ENCODE measurements around the gene WIZ.

WIZ gene

GRCh38 chr19:15443838-15444237, 5.9 kb downstream of the WIZ start:
- no peak for DNase-seq (ENCODE audit: low read depth)

DNA sequence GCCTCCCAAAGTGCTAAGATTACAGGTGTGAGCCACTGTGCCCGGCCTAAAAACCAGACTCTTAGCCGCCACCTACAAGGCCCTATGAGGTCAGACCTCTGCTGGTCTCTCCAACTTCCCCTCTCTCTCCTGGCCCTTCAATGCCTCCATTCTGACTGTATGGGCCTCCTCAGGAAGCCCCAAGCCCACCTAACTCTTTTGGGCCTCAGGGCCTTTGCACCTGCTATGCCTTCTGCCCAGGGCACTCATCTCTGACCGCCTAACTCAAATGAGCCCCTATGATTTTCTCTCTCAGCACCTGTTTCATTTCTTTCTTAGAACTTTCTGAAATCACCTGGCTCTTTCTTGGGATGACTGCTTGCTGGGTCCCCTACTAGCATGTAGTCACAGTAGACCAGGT, 6.4 kb downstream of the WIZ start:
- DNase-seq (ENCODE audit: low read depth) = no peak

GRCh38 chr19:15442142-15442920, 7.4 kb downstream of the WIZ start:
- no peak for DNase-seq (ENCODE audit: low read depth)

GRCh38 chr19:15441317-15441716, 8.4 kb downstream of the WIZ start:
- DNase-seq (ENCODE audit: low read depth) = no peak

GRCh38 chr19:15439821-15440641, 9.7 kb downstream of the WIZ start:
- no peak for DNase-seq (ENCODE audit: low read depth)

- DNase-seq (ENCODE audit: low read depth) = no peak
These were observed 10.5 kb downstream of the WIZ start for GRCh38 chr19:15439078-15439799.

- DNase-seq (ENCODE audit: low read depth) = no peak
These were observed 11.2 kb downstream of the WIZ start for GRCh38 chr19:15438577-15438976.

GRCh38 chr19:15438124-15438496, 11.6 kb downstream of the WIZ start:
- no peak for DNase-seq (ENCODE audit: low read depth)

DNA sequence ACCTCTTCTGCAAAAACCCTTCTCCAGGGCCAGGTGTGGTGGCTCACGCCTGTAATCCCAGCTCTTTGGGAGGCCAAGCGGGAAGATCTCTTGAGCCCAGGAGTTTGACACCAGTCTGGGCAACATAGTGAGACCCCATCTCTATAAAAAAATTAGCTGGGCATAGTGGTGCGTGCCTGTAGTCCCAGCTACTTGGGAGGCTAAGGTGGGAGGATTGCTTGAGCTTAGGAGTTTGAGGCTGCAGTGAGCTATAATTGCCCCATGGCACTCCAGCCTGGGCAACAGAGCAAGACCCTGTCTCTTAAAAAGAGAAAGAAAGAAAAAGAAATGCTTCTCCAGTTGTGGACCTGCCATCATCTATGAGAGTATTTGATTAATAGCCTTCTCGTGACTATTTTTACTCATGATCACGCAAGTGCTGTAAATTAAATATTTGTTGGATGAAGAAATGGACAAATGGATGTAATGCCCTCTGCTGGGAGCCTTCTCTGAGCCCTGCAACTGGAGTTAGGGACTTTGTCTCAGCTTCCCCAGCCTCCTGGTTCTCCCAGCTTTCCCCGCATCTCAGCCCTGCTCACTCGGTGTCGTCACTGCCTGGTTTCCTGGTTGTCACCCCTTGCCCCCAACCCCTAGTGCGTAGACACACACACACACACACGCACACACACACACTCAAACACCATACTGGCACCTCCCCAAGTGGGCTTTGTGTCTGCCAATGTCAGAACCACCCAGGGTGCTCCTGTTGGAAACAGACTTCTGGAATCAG, 12.2 kb downstream of the WIZ start:
- DNase-seq (ENCODE audit: low read depth) = no peak

DNA sequence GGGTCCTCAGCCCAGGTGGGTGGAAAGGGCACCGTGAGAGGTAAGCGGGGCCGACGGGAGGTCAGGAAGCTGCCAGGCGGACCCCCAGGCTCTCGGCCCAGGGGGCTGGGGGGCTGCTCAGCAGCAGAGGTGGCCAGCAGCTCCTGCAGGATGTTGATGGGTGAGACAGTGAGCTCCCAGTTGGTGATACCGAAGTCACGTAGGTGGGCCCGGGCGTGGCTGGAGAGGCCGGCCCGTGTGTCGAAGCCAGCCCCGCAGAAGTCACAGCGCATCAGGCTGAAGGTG, 13.0 kb downstream of the WIZ start:
- no peak for DNase-seq (ENCODE audit: low read depth)

DNA sequence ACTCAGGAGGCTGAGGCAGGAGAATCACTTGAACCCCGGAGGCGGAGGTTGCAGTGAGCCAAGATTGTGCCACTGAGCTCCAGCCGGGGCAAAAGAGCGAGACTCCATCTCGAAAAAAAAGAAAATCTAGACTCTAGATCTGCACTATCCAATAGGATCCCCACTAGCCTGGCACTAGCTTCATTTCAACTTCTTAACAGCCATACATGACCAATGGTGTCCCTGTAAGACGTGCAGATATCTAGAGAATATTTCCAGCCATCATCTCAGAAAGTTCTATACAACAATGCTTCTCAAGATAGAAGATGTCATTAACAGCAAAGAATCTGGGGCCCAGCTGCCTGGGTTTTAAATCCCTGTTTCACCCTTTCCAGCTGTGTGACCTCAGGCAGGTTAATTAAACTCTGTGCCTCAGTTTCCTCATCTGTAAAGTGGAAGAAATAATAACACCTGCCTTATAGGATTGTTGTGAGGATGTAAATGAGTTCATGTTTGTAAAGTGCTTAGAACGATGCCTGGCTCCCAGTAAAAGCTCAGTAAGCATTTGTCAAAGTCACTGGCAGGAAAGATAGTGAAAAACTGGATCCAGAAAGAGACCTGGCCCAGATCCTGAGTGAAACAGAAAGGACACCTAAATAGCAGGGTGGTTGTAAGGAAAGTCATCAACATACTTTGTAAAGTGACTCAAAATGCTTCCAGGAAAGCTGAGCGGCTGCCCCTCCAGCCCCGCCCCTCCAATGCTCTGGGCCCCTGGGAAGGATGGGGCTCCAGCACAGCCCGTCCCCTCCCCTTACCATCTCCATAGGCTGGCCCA, 13.5 kb downstream of the WIZ start:
- DNase-seq (ENCODE audit: low read depth) = no peak

DNA sequence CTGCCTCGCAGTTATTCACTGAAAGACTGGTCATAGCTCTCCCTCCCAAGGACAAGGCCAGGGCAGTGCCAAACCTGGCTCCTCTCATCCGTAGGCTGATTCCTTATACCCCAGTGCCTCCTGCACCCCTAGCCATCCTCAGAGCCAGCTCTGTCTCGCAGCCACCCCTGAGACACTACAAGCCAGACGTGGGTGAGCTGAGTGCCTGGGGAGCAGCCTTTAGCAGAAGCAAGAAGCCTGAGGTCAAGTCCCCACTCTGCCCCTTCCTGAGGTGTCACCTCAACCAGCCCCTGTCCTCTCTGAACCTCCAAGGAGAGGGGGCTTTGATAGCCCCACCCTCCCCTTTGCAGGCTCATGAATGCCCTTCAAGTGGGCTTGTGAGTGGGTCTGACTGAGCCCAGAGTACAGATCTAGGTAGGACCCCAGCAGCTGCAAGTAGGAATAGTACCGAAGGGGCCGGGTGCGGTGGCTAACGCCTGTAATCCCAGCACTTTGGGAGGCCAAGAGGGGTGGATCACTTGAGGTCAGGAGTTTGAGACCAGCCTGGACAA, 16.2 kb downstream of the WIZ start:
- DNase-seq (ENCODE audit: low read depth) = no peak

DNA sequence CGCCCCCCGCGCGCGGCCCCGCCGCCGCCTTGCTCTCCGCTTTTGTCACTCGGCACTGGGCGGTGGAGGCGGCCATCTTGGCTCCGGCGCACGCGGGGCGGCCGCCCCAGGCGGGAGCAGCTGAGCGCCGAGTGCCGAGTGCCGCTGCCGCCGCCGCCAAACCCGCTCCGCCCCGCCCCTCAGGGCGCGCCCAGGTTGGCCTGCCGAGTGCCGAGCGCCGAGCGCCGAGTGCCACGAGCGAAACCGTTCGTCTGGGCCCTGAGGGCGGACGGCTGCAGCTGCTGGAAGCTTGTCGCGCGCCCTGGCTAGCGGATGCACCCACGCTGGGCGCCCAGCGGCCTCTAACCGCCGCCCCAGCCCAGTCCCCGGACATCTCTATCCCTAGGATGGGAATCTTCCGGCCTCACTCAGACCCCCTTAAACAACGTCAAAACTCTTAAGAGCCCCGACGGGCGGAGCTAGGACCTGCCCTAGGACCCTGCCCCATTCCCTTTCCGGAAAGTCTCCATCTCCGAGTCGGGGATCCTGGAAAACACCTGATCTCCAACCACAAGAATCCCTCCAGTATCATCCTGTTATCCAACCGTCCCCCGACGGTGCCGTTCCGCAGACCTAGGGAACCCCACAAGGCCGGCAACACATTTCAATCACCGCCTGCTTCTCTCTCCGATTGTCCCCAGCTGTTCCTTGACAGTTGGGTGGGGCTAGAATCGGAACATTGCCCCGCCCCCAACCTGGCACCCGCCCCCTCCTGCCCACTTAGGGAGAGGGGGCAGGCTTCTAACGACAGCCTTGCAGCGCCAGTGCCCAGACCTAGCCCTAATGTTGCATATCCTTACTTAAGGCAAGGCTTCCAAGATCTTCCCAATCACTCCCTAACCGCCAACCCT, 16.9 kb downstream of the WIZ start:
- peak; percentile 95 for DNase-seq (ENCODE audit: low read depth)

DNA sequence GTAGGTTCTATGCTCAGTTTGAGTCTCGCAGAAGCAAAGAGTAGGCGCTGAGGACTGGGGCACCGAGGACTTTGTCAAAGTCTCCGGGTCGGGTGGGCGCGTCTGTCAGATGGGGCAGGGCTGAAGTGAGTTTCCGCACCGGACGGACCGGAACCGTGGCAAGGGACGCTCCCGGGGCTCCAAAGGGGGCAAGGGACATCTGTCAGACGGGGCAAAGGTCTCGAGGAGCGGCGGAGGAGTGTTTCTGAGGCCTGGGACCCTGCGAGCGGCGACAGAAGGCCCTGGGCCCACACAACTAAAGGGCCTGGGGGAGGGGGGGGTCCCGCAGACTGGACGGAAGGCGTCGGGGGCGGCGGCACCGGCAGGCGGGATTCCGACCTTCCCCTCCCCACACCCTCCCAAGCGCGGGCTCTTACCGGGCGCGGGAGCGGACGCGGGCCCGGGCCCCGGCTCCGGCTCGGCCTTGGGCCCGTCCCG, 17.7 kb downstream of the WIZ start:
- peak; percentile 20 for DNase-seq (ENCODE audit: low read depth)

GRCh38 chr19:15431396-15432017, 18.2 kb downstream of the WIZ start:
- no peak for DNase-seq (ENCODE audit: low read depth)

DNA sequence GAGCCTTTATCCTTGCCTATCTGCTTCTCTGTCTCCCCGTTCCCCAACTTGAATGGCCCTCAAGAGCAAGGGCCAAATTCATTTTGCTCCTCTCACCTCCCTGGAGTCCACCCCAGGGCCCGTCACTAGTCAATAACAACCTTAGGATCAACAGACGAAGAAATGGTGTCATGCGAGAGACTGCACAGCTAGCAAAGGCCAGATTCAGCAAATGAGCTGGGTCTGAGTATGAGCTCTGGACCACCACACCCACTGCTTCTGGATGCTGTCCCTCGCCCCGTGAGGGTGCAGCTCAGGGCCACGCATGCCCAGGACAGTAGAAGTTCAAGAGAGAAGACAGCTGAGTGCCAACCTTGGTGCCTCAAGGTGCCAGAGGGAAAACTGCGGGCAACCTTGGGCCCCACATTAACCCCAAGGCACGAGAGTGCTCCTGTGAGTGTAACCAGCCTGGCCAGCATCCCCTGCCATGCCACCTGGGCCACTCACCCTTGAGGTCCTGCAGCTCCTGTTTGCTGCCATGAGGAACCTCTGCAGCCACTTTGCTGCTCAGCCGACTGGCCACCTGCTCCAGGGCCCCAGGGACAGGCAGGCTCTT, 19.1 kb downstream of the WIZ start:
- DNase-seq (ENCODE audit: low read depth) = no peak

DNA sequence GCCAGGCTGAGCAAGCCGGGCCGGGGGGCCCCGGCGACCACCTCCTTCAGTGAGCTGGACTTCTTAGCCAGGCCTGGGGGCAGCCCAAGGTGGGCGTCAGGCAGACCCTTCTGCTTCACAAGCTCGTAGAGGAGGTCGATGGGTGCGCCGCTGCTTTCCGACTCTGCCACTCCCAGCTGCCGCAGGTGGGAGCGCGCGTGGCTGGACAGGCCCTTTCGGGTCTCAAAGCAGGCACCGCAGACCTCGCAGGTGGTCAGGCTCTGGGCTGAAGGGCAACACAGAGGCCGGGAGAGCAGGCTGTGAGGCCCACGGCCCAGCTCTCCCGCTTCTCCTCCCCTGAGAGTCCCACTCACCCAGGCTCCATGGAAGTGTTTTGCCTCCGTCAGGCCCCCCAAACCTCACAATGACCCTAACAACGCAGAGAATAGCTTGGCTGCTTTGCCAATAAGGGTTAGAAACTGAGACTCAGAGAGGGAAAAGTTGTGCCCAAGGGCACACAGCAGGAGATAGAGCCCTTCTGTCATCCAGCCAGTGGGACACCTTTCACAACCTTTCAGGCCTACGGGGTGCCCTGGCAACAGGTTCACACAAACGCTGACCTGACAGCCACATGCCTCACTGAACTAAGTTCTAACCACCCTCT, 19.8 kb downstream of the WIZ start:
- DNase-seq (ENCODE audit: low read depth) = no peak

- DNase-seq (ENCODE audit: low read depth) = no peak
These were observed 20.6 kb downstream of the WIZ start for GRCh38 chr19:15428956-15429824.
